GM20000 (cell line): Measurements from ENCODE around the gene PACRGL.

ENCODE experiments used
- DNase-seq: peaks from one replicate; pipeline ENCODE4 v3.0.0; 2012; ENCODE audit warnings: low spot score
- TF ChIP-seq, protein P1 (sequence below): IDR thresholded peaks from 2 replicates; pipeline ENCODE4 v1.5.1; 2012; ENCODE audit warnings: mild to moderate bottlenecking, control low read depth; ENCODE audit errors: extremely low read depth, missing control alignments

Gene PACRGL

GRCh38 chr4:20683766-20684165 lies 16.5 kb upstream of the PACRGL start:
- TF ChIP-seq, protein P1, sequence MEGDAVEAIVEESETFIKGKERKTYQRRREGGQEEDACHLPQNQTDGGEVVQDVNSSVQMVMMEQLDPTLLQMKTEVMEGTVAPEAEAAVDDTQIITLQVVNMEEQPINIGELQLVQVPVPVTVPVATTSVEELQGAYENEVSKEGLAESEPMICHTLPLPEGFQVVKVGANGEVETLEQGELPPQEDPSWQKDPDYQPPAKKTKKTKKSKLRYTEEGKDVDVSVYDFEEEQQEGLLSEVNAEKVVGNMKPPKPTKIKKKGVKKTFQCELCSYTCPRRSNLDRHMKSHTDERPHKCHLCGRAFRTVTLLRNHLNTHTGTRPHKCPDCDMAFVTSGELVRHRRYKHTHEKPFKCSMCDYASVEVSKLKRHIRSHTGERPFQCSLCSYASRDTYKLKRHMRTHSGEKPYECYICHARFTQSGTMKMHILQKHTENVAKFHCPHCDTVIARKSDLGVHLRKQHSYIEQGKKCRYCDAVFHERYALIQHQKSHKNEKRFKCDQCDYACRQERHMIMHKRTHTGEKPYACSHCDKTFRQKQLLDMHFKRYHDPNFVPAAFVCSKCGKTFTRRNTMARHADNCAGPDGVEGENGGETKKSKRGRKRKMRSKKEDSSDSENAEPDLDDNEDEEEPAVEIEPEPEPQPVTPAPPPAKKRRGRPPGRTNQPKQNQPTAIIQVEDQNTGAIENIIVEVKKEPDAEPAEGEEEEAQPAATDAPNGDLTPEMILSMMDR = no peak
- DNase-seq = no peak

GRCh38 chr4:20684852-20685763 lies 15.2 kb upstream of the PACRGL start:
- DNase-seq = peak; percentile 22
- TF ChIP-seq, protein P1 = no peak

DNA sequence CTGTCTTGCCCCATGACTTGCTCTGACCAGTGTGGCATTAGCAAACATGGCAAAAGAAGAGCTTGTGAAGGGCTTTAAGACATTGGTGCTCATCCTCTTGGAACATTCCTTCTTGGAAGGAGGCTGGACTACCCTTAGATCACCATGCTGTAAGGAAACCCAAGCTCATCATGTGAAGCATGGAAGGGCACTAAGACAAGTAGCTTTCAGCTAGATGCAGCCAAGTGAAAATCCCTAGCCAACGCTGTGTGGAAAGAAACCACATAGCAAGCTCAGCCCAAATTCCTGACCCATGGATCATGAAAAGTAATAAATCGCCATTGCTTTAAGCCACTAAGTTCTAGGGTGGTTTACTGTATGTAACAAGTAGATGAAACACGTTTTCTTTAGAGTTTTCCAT lies 12.4 kb upstream of the PACRGL start:
- DNase-seq = no peak
- TF ChIP-seq, protein P1 = no peak

DNA sequence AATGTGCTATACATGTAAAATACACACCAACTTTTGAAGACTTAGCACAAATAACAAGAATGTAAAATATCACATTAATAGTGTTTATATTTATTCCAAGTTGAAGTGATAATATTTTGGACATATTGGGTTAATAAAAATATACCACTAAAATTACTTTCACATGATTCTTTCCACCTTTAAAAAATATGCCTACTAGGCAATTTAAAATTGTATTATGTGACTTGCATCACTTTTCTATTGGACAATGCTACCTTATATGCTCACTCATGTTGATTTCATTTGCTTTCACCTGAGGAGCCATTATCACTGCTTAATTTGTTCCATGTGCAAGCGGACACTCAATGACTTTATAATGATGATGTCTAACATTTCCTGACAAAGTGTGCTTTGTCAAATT lies 3.4 kb upstream of the PACRGL start:
- no peak for DNase-seq
- TF ChIP-seq, protein P1 = no peak

GRCh38 chr4:20698382-20698781 lies 1.9 kb upstream of the PACRGL start:
- TF ChIP-seq, protein P1 = no peak
- no peak for DNase-seq

GRCh38 chr4:20698820-20699219 lies 1.4 kb upstream of the PACRGL start:
- TF ChIP-seq, protein P1 = no peak
- DNase-seq = no peak

DNA sequence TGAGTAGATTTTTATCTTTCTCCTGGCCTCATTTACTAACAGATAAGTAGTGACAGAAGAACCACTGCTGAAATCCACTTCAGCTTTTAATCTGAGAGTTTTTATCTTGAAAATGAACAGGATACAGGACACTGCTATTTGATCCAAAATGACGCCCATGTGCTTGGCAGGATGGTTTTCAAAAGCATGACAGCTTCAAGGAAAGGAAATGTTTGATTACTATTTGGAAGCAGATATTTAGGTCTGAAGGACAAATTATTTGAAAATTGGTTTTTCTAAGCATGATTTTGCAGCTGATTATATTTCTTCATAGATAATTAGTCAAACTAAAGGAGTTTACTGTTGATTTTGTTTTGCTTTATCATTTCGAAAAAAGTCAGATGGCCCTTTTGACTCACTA lies 11.1 kb downstream of the PACRGL start:
- no peak for DNase-seq
- TF ChIP-seq, protein P1 = no peak
